ENCODE results near the gene VPS33A.
A peak's percentile ranks its signal among the peaks of the same experiment; 100 is the strongest.
"Not testable (repeated sequence)": the region's sequence is repeated elsewhere in the genome, so short reads cannot be mapped to it uniquely, and the experiment has no call there.

VPS33A gene
- 22.2 to 41.1 (median 31.3) reads per million in 4 experiments for total RNA-seq

- peak; percentile 84 for DNase-seq
These were observed at the start of gene VPS33A for GRCh38 chr12:122266230-122266901. Gene VPS33A (minus strand): TSS chr12:122266494. CDS start chr12:122266408, 86 bp downstream.

- DNase-seq = no peak
These were observed 46.6 kb upstream of the VPS33A start for GRCh38 chr12:122312926-122313325.

DNA sequence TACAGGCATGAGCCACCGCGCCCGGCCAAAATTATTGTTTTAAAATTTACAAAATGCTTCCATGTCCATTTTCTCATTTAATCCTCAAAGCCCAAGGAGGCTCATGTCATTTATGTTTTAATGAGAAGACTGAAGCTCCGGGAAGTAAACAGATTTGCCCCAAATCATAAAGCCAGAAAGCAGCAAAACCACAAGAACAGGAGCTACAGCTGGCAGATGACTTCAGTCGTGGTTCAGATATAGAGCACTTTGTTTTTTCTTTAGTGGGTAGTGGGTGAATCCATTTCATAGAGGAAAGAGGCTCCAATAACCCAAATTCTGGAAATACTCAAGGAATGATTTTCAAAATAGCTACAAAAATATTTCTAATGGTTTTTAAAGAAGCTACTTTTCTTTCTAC, 45.4 kb upstream of the VPS33A start:
- no peak for DNase-seq

GRCh38 chr12:122310626-122311333, 44.5 kb upstream of the VPS33A start:
- DNase-seq = no peak

- no peak for DNase-seq
These were observed 43.3 kb upstream of the VPS33A start for GRCh38 chr12:122309564-122310121.

GRCh38 chr12:122308811-122309210, 42.5 kb upstream of the VPS33A start:
- DNase-seq = no peak

GRCh38 chr12:122306407-122306806, 40.1 kb upstream of the VPS33A start:
- no peak for DNase-seq

DNA sequence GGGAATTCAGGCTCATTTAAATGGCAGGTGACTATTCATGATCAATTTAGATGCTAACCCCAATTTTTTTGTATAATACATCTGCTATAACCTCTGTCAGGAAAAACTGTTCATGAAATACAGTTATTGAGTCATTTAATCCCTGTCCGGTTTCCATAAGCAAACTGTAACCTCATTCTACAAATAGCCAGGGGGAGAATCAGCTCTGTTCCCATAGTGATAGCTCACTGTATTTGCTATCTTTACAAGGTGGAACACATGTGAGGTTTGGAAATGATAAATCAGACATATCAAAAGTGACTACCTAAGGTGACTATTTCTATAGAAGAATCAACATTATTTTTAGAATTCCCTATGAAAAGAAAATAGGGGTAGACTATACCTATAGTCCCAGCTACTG, 38.6 kb upstream of the VPS33A start:
- no peak for DNase-seq

DNA sequence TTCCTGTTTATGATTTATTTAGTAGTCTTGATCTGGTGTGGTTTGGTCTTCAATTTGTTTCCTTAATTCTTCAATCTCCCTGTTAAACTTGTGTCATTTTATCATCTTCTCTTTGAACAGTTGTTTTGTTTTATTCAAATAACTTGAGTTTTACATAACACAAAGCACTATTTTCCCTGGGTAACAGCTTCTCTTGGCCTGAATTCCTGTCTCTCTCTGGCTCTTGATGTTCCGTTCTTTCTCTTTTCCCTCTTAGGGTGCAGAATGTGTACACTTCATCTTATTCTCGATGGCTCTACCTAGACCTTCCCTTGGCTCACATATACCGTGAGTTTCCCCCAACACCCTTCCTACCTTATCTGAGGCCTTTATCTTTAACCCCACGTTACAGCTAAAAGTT, 36.8 kb upstream of the VPS33A start:
- DNase-seq = no peak

GRCh38 chr12:122298071-122298748, 31.9 kb upstream of the VPS33A start:
- DNase-seq = no peak

- DNase-seq = no peak
These were observed 31.2 kb upstream of the VPS33A start for GRCh38 chr12:122297494-122297893.

DNA sequence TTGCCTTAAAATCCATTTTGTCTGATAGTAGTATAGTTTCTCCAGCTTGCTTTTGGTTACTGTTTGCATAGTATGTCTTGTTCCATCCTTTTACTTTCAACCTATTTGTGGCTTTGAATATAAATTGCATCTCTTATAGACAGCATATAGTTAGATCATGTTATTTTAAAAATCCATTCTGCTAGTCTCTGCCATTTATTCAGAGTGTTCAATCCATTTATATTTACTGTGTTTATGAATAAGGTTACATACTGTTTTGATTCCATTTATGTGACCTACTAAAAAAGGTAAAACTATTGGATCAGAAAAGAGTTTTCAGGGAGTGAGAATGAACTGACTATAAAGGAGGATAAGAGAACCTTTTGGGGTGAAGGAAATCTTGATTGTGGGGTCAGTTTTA, 29.6 kb upstream of the VPS33A start:
- DNase-seq = no peak

DNA sequence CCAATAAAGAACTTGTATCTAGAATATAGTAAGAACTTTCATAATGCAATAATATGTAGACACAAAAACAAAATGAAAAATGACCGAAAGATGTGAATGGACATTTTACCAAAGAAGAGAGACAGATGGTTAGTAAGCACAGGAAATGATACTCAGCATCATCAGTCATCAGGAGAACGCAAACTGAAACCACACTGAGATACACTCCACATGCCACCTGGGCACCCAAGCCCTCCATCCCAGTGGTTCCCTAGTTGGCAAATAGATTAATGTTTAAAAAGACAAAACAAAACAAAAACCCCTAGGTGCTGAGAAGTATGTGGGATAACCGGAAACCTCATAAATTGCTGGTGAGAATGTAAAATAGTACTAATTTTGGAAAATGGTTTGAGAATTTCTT, 26.8 kb upstream of the VPS33A start:
- DNase-seq = no peak

DNA sequence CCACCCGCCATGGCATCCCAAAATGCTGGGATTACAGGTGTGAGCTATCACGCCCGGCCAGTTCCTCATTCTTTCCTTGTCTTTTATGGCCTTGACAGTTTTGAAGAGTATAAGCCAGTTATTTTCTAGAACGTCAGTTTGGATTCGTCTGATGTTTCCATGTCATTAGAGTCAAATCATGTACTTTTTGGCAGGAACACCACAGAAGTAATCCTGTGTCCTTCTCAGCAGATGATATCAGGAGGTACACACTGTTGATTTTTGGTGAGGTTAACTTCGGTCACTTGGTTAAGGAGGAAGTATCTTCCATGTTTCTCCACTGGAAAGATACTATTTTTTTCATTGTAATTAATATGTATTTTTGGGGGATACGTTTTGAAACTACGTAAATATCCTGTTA, 25.1 kb upstream of the VPS33A start:
- DNase-seq = no peak

GRCh38 chr12:122283680-122284079, 17.4 kb upstream of the VPS33A start:
- DNase-seq = no peak

DNA sequence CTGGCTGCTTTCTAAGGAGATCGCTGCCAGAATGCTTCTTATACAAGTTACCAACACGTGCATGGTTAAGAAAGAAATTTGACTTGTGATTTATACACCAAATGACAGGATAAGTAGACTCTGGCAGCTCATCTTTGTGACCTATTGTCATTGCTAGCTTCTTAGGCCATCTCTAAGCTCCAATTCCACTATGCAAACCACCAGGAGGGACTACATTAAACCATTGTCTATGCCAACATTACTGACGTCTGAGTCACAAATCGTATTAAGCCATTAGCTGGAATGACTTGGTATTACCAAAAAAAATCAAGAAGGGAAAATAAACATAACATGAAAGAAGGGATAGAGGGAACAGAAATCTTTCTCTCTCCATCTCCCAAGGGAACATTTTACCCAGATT, 15.8 kb upstream of the VPS33A start:
- no peak for DNase-seq

DNA sequence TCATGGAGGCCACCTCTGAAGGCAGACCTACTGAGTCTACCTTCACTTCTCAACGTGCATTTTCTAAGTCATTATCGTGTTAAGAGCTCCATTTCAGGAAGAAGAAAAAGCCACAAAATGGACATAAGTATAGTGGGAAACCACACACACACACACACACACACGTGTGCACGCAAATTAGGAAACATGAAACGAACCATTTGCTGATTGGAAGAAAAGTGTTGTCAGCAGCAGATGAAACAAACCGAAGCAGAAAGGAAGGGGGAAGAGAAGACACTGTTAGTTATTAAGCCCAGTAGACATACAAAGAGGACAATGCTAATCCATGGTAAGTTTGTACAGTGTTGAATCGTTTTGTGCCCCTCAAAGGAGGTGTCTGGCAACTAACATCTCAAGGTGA, 9.9 kb upstream of the VPS33A start:
- DNase-seq = no peak

GRCh38 chr12:122275459-122275858, 9.2 kb upstream of the VPS33A start:
- no peak for DNase-seq

DNA sequence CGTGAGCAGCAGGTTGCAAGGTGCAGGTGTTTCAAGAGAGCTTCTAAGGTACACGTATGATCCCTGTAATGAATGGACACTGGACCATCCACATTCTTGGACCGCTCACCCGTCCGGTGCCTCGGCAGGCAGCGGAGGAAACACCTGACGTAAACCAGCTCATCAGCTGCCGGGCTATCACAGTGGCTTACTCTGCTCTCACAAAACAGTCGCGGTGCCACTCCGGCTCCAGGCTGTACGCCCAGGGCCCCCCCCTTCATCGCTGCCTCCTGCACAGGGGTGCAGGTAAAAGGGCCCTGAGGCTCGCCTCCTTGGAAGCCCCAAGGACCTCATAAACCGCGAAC, 436 bp downstream of the VPS33A start:
- DNase-seq = peak; percentile 42

DNA sequence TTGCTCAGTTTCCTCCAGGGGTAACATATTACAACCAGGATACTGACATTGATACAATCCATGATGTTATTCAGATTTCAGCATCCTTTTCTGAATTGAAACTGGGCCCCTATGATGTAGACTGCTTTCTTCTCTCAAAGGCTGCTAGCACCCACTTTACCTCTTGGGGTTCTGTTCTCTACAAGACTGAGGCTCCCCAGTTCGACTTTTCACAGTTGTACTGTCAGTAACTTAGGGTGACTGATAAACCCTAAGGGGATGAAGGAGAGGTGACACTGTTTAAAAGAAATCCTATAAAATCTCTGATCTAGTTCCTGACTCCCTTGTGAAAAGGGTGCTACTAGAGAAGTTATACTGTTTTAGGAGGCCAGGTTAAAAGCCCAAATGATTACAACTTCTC, 818 bp downstream of the VPS33A start:
- no peak for DNase-seq

- not testable (repeated sequence) for DNase-seq
These were observed 5.6 kb downstream of the VPS33A start for GRCh38 chr12:122260735-122261134.

DNA sequence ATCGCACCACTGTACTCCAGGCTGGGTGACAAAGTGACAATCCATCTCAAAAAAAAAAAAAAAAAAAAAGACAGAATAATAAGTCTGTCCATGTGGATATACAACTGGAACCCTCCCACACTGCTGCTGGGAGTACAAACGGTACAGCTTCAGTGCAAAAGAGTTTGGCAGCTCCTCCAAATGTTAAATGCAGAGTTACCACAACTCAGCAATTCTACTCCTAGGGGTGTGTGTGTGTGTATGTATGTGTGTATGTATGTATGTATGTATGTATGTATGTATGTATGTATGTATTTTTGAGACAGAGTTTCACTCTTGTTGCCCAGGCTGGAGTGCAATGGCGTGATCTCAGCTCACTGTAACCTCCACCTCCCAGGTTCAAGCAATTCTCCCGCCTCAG, 7.4 kb downstream of the VPS33A start:
- not testable (repeated sequence) for DNase-seq

- DNase-seq = not testable (repeated sequence)
These were observed 7.8 kb downstream of the VPS33A start for GRCh38 chr12:122258462-122258861.

DNA sequence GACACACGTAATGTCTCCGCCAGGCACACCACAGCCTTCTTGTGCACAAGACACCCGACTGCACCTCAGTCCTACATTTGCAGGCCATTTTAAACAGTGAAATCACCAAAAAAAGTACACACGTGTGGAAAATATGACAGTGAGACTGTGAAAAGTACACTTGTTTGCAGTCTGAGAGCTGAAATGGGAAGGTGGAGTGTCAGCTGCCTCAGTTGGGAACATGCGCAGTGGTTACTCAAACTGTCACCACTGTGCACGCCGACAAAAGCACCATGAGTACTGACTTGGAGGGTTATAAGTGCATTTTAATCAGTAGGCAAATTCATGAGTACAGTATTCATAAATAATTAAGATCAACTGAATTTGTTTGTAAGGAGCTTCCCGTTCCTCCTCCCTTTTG, 15.8 kb downstream of the VPS33A start:
- no peak for DNase-seq
